HL-60 (cell line): Measurements from ENCODE around the gene CCND2.

ENCODE experiments used
- GABPA ChIP-seq: IDR thresholded peaks from 2 replicates; pipeline ENCODE4 v1.6.1; 2012; ENCODE audit warnings: low read depth
- POLR2AphosphoS5 ChIP-seq: IDR thresholded peaks from 2 replicates; pipeline ENCODE4 v1.6.1; 2012; ENCODE audit warnings: low read depth
- SPI1 ChIP-seq: IDR thresholded peaks from 2 replicates; pipeline ENCODE4 v1.6.1; 2012; ENCODE audit warnings: low read depth, mild to moderate bottlenecking, borderline replicate concordance
- TF ChIP-seq, protein P1 (sequence below): IDR thresholded peaks from one replicate; pipeline ENCODE4 v1.5.1; 2011; ENCODE audit warnings: low read length, control low read depth, inconsistent platforms; ENCODE audit not compliant: insufficient read depth
- TF ChIP-seq, protein P2 (sequence below): IDR thresholded peaks from 2 replicates; pipeline ENCODE4 v1.6.1; 2012; ENCODE audit warnings: low read depth; ENCODE audit not compliant: insufficient replicate concordance

DNA sequence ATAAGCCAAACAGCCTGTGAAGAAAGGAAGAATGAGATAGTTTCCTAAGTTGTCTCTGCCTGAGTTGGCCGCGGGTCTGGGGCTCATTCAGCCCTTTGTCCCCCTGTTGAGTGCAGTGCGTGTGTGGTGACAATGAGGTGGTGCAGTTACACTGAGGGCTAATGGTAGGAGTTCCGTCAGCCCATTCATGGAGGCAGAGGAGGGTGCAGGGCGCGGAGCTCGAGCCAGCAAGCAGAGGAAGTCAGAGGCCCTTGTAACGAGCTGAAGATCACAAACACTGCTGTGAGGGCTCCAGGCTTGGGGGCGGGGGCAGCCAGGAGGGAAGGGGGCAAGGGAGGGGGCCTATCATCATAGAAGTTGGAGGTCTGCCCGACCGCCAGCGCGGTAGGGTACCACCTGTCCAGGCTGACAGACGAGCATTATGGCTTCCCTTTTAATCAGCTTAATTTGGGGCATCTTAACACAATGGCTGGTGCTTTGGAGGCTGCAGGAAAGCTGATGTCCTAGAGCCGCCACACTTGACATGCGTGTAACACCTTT is 20.5 kb downstream of the CCND2 start:
- TF ChIP-seq, protein P1, sequence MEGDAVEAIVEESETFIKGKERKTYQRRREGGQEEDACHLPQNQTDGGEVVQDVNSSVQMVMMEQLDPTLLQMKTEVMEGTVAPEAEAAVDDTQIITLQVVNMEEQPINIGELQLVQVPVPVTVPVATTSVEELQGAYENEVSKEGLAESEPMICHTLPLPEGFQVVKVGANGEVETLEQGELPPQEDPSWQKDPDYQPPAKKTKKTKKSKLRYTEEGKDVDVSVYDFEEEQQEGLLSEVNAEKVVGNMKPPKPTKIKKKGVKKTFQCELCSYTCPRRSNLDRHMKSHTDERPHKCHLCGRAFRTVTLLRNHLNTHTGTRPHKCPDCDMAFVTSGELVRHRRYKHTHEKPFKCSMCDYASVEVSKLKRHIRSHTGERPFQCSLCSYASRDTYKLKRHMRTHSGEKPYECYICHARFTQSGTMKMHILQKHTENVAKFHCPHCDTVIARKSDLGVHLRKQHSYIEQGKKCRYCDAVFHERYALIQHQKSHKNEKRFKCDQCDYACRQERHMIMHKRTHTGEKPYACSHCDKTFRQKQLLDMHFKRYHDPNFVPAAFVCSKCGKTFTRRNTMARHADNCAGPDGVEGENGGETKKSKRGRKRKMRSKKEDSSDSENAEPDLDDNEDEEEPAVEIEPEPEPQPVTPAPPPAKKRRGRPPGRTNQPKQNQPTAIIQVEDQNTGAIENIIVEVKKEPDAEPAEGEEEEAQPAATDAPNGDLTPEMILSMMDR: no peak
- TF ChIP-seq GABPA: no peak
- TF ChIP-seq POLR2AphosphoS5: no peak
- TF ChIP-seq, protein P2, sequence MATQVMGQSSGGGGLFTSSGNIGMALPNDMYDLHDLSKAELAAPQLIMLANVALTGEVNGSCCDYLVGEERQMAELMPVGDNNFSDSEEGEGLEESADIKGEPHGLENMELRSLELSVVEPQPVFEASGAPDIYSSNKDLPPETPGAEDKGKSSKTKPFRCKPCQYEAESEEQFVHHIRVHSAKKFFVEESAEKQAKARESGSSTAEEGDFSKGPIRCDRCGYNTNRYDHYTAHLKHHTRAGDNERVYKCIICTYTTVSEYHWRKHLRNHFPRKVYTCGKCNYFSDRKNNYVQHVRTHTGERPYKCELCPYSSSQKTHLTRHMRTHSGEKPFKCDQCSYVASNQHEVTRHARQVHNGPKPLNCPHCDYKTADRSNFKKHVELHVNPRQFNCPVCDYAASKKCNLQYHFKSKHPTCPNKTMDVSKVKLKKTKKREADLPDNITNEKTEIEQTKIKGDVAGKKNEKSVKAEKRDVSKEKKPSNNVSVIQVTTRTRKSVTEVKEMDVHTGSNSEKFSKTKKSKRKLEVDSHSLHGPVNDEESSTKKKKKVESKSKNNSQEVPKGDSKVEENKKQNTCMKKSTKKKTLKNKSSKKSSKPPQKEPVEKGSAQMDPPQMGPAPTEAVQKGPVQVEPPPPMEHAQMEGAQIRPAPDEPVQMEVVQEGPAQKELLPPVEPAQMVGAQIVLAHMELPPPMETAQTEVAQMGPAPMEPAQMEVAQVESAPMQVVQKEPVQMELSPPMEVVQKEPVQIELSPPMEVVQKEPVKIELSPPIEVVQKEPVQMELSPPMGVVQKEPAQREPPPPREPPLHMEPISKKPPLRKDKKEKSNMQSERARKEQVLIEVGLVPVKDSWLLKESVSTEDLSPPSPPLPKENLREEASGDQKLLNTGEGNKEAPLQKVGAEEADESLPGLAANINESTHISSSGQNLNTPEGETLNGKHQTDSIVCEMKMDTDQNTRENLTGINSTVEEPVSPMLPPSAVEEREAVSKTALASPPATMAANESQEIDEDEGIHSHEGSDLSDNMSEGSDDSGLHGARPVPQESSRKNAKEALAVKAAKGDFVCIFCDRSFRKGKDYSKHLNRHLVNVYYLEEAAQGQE: no peak
- TF ChIP-seq SPI1: no peak
